ENCODE results near the gene OR2M7. TPM values are rescaled to one million over a fixed set of nuclear protein-coding genes. Genes with fewer than 3 reads are reported as not detected.

OR2M7 gene, protein sequence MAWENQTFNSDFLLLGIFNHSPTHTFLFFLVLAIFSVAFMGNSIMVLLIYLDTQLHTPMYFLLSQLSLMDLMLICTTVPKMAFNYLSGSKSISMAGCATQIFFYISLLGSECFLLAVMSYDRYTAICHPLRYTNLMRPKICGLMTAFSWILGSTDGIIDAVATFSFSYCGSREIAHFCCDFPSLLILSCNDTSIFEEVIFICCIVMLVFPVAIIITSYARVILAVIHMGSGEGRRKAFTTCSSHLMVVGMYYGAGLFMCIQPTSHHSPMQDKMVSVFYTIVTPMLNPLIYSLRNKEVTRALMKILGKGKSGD
- total RNA-seq: not detected
- polyA plus RNA-seq (ENCODE audit: insufficient read length in 6 of 6): not detected
- long read RNA-seq, donor 1: 0 reads
- long read RNA-seq, donor 2: 0 reads
- long read RNA-seq, donor 3: 0 reads
- long read RNA-seq, donor 4: 0 reads
- long read RNA-seq, donor 5: 0 reads
- long read RNA-seq, donor 6: 0 reads
- long read RNA-seq, donor 7: 0 reads
- long read RNA-seq, donor 8: 0 reads
- long read RNA-seq, donor 9: 0 reads
- long read RNA-seq, donor 10: 0 reads
- long read RNA-seq, donor 11: 0 reads
- long read RNA-seq, donor 12: 0 reads

DNA sequence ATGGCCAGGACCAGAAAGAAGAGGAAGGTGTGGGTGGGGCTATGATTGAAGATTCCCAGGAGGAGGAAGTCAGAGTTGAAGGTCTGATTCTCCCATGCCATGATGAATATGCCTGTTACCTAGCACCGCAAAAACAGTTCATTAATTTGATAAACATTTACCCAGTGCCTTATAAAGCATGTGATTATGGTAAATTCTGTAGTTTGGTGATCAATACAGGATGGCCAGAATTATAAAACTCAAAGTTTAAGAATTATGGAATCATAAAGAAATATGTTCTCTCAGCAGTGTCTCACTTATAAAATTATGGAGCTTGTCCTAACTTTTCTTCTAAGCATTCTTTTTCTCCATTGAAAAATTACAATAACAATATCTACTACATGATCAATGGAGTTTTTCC lies at the start of gene OR2M7:
Gene OR2M7, minus strand, starts transcription at position 101 of the 400 bp plus-strand sequence. Its CDS starts 0 bp downstream, at position 101.
- Histone ChIP-seq H3K9me3 (no peaks in the 10 kb centered on the region), H3K4me3 (no peak within 1 kb of the TSS), H3K36me3 (no peaks in the 10 kb centered on the region), H3K4me1 (no peaks in the 10 kb centered on the region), H3K27me3 (no peaks in the 10 kb centered on the region), H3K27ac (no peak within 1 kb of the TSS)
- TF ChIP-seq, protein P1, sequence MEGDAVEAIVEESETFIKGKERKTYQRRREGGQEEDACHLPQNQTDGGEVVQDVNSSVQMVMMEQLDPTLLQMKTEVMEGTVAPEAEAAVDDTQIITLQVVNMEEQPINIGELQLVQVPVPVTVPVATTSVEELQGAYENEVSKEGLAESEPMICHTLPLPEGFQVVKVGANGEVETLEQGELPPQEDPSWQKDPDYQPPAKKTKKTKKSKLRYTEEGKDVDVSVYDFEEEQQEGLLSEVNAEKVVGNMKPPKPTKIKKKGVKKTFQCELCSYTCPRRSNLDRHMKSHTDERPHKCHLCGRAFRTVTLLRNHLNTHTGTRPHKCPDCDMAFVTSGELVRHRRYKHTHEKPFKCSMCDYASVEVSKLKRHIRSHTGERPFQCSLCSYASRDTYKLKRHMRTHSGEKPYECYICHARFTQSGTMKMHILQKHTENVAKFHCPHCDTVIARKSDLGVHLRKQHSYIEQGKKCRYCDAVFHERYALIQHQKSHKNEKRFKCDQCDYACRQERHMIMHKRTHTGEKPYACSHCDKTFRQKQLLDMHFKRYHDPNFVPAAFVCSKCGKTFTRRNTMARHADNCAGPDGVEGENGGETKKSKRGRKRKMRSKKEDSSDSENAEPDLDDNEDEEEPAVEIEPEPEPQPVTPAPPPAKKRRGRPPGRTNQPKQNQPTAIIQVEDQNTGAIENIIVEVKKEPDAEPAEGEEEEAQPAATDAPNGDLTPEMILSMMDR (IDR thresholded peaks at IDR 0.05): no peak
- no peak for ATAC-seq
- intact Hi-C loops (cut with DNase I): no loop called here
- DNase-seq: no peak

DNA sequence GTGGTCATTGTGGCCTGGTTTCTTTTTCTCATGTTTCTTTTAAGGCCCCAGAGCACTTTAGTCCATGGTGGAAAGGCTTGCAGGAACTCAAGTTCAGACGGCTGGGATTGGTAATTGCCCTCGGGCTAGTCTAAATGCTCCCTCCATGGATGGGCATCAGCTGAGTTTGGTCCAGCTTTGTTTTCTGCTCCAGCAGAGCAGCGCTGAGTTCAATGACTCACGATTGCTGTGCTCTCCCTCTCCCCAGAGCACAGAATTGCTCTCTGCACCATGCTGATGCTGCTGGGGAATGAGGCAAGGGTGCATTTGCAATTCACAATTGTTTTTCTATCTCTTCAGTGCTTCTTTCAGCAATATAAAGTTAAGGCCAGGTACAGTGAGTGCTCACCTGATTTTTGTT lies 49.4 kb upstream of the OR2M7 start:
- no peaks in the 10 kb centered on the region for H3K4me1 ChIP-seq
- no peak for DNase-seq
- intact Hi-C loops (cut with DNase I): no loop called here
- H3K9me3 ChIP-seq: no peaks in the 10 kb centered on the region
- H3K4me3 ChIP-seq: no peak overlapping the region
- TF ChIP-seq, protein P1 (IDR thresholded peaks at IDR 0.05): no peak
- H3K36me3 ChIP-seq: no peaks in the 10 kb centered on the region
- H3K27me3 ChIP-seq: no peaks in the 10 kb centered on the region
- no peak overlapping the region for H3K27ac ChIP-seq
- no peak for ATAC-seq

DNA sequence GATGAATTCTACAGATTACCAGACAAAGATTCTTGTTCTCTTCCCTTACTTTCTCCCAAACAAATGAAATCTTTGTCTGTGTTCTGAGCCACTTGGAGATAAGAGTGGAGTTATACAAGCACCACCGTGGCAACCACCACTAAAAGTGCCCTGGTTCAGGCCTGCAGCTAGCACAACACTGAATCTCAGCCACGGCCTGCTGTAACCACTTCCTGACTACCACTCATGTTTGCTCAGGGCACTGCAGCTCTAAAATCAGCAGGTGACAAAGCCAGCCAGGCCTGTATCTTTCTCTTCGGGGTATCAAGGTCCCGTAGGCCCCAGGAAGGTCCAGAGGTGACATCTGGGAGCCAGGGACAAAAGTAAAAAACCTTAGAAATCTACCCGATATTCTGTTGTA lies 48.0 kb upstream of the OR2M7 start:
- Histone ChIP-seq H3K4me1 (no peaks in the 10 kb centered on the region), H3K27ac (no peak overlapping the region), H3K9me3 (no peaks in the 10 kb centered on the region), H3K27me3 (no peaks in the 10 kb centered on the region), H3K4me3 (no peak overlapping the region), H3K36me3 (no peaks in the 10 kb centered on the region)
- intact Hi-C loops (cut with DNase I): no loop called here
- ATAC-seq: no peak
- TF ChIP-seq, protein P1 (IDR thresholded peaks at IDR 0.05): no peak
- DNase-seq: no peak

DNA sequence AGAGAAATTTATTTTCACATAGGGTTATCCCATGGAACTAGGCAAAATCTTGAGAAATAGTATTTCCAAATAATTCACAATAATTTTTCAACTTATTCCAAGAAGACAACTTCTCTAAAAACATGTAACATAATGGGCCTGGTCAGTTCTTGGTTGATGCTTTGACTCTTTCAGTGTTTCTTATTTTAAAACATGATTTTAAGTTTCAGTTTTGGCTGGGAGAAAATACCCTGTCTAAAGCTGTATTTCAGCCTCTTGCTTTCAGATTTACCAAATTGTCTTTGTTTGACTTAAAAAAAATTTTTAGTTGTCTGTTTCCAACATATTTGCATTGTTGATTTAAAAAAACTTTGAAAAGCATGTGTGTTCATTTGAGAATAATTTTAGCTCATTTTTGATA lies 42.2 kb upstream of the OR2M7 start:
- peaks cover 0 to 2% of the 10 kb centered on the region in 2 donors for H3K9me3 ChIP-seq
- DNase-seq: no peak
- H3K4me3 ChIP-seq: no peak overlapping the region
- H3K4me1 ChIP-seq: no peaks in the 10 kb centered on the region
- intact Hi-C loops (cut with DNase I): no loop called here
- H3K36me3 ChIP-seq: no peaks in the 10 kb centered on the region
- no peak for ATAC-seq
- no peaks in the 10 kb centered on the region for H3K27me3 ChIP-seq
- H3K27ac ChIP-seq: no peak overlapping the region
- TF ChIP-seq, protein P1 (IDR thresholded peaks at IDR 0.05): no peak

DNA sequence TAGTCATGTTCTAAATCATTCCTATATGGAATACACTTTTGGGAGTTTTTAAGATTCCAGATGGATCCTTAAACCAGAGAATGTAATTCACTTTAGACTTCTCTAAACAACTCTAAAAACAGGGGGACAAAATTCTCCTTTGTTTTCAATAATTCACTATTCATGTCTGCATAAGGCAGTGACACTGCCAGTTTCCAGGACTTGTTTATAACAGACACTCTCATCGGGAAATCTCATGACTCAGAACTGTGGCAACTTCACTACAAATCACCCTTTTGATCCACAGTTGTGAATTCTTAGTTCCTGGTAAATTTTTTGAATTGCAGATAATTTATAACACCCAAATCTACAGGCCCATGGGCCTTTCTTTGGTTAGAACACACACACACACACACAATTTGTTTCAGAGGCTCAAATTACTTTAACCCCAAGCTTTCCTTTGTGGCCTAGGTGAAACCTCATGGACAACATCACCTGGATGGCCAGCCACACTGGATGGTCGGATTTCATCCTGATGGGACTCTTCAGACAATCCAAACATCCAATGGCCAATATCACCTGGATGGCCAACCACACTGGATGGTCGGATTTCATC lies 36.9 kb upstream of the OR2M7 start, which contains the start of gene OR2T4:
Gene OR2T4, plus strand, starts transcription at position 545 of the 595 bp plus-strand sequence. Its CDS starts 0 bp downstream, at position 545.
- Histone ChIP-seq H3K36me3 (no peaks in the 10 kb centered on the region), H3K4me1 (no peaks in the 10 kb centered on the region), H3K4me3 (no peak within 1 kb of the TSS), H3K27ac (no peak within 1 kb of the TSS), H3K9me3 (peaks cover 0 to 2% of the 10 kb centered on the region in 2 donors), H3K27me3 (no peaks in the 10 kb centered on the region)
- intact Hi-C loops (cut with DNase I): no loop called here
- ATAC-seq (no peak), DNase-seq (no peak)
- TF ChIP-seq, protein P1 (IDR thresholded peaks at IDR 0.05): no peak
